SW480 (cell line): ENCODE data around the gene THBD.
A peak's percentile ranks its signal among the peaks of the same experiment; 100 is the strongest.

Experiments
- DNase-seq: peaks from one replicate; pipeline ENCODE4 v3.0.0-alpha.2; 2016; ENCODE audit warnings: low spot score

THBD gene

GRCh38 chr20:23049201-23050075 is at the start of gene THBD:
Gene THBD, minus strand, starts transcription at chr20:23049672. Its CDS starts 168 bp downstream, at chr20:23049504.
- no peak for DNase-seq

- DNase-seq = no peak
These were observed 48.4 kb upstream of the THBD start for GRCh38 chr20:23097636-23098580.

- DNase-seq = no peak
These were observed 47.6 kb upstream of the THBD start for GRCh38 chr20:23096986-23097520.

- DNase-seq = no peak
These were observed 46.6 kb upstream of the THBD start for GRCh38 chr20:23096097-23096496.

- DNase-seq = no peak
These were observed 46.0 kb upstream of the THBD start for GRCh38 chr20:23095499-23095898.

GRCh38 chr20:23094927-23095326 is 45.5 kb upstream of the THBD start:
- peak; percentile 30 for DNase-seq

GRCh38 chr20:23094213-23094896 is 44.9 kb upstream of the THBD start:
- no peak for DNase-seq

- DNase-seq = no peak
These were observed 44.1 kb upstream of the THBD start for GRCh38 chr20:23093613-23094012.

GRCh38 chr20:23092861-23093495 is 43.5 kb upstream of the THBD start:
- DNase-seq = no peak

GRCh38 chr20:23092384-23092756 is 42.9 kb upstream of the THBD start:
- DNase-seq = no peak

- no peak for DNase-seq
These were observed 42.4 kb upstream of the THBD start for GRCh38 chr20:23091721-23092383.

- no peak for DNase-seq
These were observed 41.4 kb upstream of the THBD start for GRCh38 chr20:23090878-23091277.

- DNase-seq = no peak
These were observed 40.7 kb upstream of the THBD start for GRCh38 chr20:23090147-23090546.

- DNase-seq = no peak
These were observed 39.4 kb upstream of the THBD start for GRCh38 chr20:23088866-23089265.

GRCh38 chr20:23087587-23088251 is 38.2 kb upstream of the THBD start:
- DNase-seq = no peak

- no peak for DNase-seq
These were observed 37.5 kb upstream of the THBD start for GRCh38 chr20:23086931-23087411.

GRCh38 chr20:23086056-23086566 is 36.6 kb upstream of the THBD start, which contains the start of gene CD93:
Gene CD93, minus strand, starts transcription at chr20:23086324. Its CDS starts 132 bp downstream, at chr20:23086192.
- no peak for DNase-seq

GRCh38 chr20:23085436-23086055 is 36.1 kb upstream of the THBD start:
- no peak for DNase-seq

- DNase-seq = no peak
These were observed 35.4 kb upstream of the THBD start for GRCh38 chr20:23084845-23085365.
